Naive thymus-derived CD4-positive, alpha-beta T cell (primary cell): ENCODE data around the gene PLEKHJ1. TPM values are rescaled to one million over a fixed set of nuclear protein-coding genes. Genes with fewer than 3 reads are reported as not detected.

Experiments used
- ATAC-seq: fragments of 150-1000 bp; cut with Tn5 transposase; 2 replicates; pipeline ENCODE4 v1.10.0; 2021; ENCODE audit warnings: mild to moderate bottlenecking, moderate library complexity
- CTCF ChIA-PET: fragments of 350-600 bp; sonication (Branson Sonifier 250); formaldehyde crosslinking; loops from one replicate; lab custom pipeline; 2021; ENCODE audit warnings: antibody characterized with exemption; lab: Charles Lee
- POLR2A ChIA-PET: fragments of 350-600 bp; sonication (Branson Sonifier 250); formaldehyde crosslinking; loops from one replicate; lab custom pipeline; 2021; ENCODE audit warnings: antibody characterized with exemption, inconsistent platforms; lab: Charles Lee
- DNase-seq, 9 donors: peaks; one replicate each; pipeline versions ENCODE4 v3.0.0 to v3.0.0-alpha.2; 2020 to 2022; ENCODE audit warnings: mixed read lengths in 1 of 9
- H3K27ac ChIP-seq: one replicate; pipeline ENCODE4 v1.7.0; 2013; ENCODE audit warnings: mild to moderate bottlenecking, low read depth, low read length, moderate library complexity
- H3K27me3 ChIP-seq, 2 donors: one replicate each; pipeline ENCODE4 v1.7.0; 2013; ENCODE audit warnings: low read length in 2 of 2, mild to moderate bottlenecking in 2 of 2, moderate library complexity in 2 of 2; ENCODE audit not compliant: control insufficient read depth in 2 of 2, insufficient read depth in 2 of 2
- H3K36me3 ChIP-seq, 3 experiments: 1 replicate in 2 of 3; 2 replicates in 1 of 3; pipeline ENCODE4 v1.7.0; 2013; ENCODE audit warnings: low read length in 3 of 3, mild to moderate bottlenecking in 3 of 3, moderate library complexity in 1 of 3; ENCODE audit not compliant: insufficient read depth in 3 of 3, control insufficient read depth in 2 of 3
- H3K4me1 ChIP-seq, 2 donors: one replicate each; pipeline ENCODE4 v1.7.0; 2013; ENCODE audit warnings: low read length in 2 of 2, mild to moderate bottlenecking in 2 of 2, moderate library complexity in 1 of 2; ENCODE audit not compliant: control insufficient read depth in 2 of 2, insufficient read depth in 2 of 2
- H3K4me3 ChIP-seq: 2 replicates; pipeline ENCODE4 v1.7.0; 2013; ENCODE audit warnings: mild to moderate bottlenecking, low read length
- H3K9me3 ChIP-seq, 3 experiments: 1 replicate in 2 of 3; 2 replicates in 1 of 3; pipeline ENCODE4 v1.7.0; 2013; ENCODE audit warnings: low read length in 3 of 3; ENCODE audit not compliant: control insufficient read depth in 2 of 3
- H3K27ac Mint-ChIP-seq, 9 donors: one replicate each; pipeline ENCODE4 v1.8.0; 2020 to 2022; ENCODE audit warnings: mixed read lengths in 9 of 9, mild to moderate bottlenecking in 8 of 9, moderate library complexity in 5 of 9, inconsistent platforms in 2 of 9
- H3K27me3 Mint-ChIP-seq, 5 donors: one replicate each; pipeline ENCODE4 v1.8.0; 2021 to 2022; ENCODE audit warnings: mixed read lengths in 5 of 5, mild to moderate bottlenecking in 1 of 5
- H3K36me3 Mint-ChIP-seq, 5 donors: one replicate each; pipeline ENCODE4 v1.8.0; 2020 to 2022; ENCODE audit warnings: mixed read lengths in 5 of 5, mild to moderate bottlenecking in 3 of 5, inconsistent platforms in 1 of 5
- H3K4me1 Mint-ChIP-seq, 7 donors: one replicate each; pipeline ENCODE4 v1.8.0; 2020 to 2022; ENCODE audit warnings: mixed read lengths in 7 of 7, mild to moderate bottlenecking in 3 of 7, inconsistent platforms in 1 of 7
- H3K4me3 Mint-ChIP-seq, 10 donors: one replicate each; pipeline ENCODE4 v1.8.0; 2020 to 2022; ENCODE audit warnings: mild to moderate bottlenecking in 10 of 10, mixed read lengths in 10 of 10, moderate library complexity in 6 of 10, inconsistent platforms in 2 of 10
- H3K9me3 Mint-ChIP-seq, 11 donors: one replicate each; pipeline ENCODE4 v1.8.0; 2020 to 2022; ENCODE audit warnings: mixed read lengths in 11 of 11, mild to moderate bottlenecking in 4 of 11, inconsistent platforms in 1 of 11, moderate library complexity in 1 of 11
- intact Hi-C, 2 donors: fragments of 100-400 bp; cut with micrococcal nuclease; formaldehyde crosslinking; loops; one replicate each; pipeline ENCODE4 v1.15.1; 2023
- polyA plus RNA-seq, 2 donors: library from polyadenylated mRNA; unstranded; fragments of 300-500 nt; fragmentation: Illumina TruSeq; gene quantifications; one replicate each; pipeline ENCODE4 v1.2.3, GENCODE V29; 2021
- total RNA-seq, 6 experiments: library from RNA in 5 of 6; stranded (reverse) in 5 of 6; gene quantifications; 1 replicate in 5 of 6; 2 replicates in 1 of 6; pipeline ENCODE4 v1.2.3 and lab custom pipeline; 2021 to 2026

Gene PLEKHJ1
- total and polyA plus RNA-seq, 7 experiments from 2014 or later, result 32.9 to 123 (median 51.3) TPM

DNA sequence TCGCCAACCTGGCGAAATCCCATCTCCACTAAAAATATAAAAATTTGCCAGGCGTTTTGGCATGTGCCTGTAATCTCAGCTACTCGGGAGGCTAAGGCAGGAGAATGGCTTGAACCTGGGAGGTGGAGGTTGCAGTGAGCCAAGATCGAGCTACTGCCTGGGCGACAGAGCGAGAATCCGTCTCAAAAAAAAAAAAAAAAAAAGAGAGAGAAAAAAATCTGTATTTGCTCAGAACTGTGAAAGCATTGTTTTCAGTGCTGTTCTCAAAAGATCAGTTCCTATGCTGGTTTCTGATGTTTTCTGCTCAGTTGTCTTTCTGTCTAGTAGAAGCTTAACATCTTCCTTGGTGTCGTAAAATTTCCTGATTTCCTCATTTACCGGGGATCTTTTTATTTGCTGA lies 3.0 kb upstream of the PLEKHJ1 start:
- ChIA-PET CTCF (interaction anchor here (0.7 to 3.1 kb wide), 9 partner anchors 13 to 381 kb away, joined by 3 to 25 read pairs (median 4); no protein-coding TSS in a partner anchor), POLR2A (interaction anchor here (0.6 to 9.7 kb wide), 15 partner anchors 16 to 1573 kb away, joined by 3 to 163 read pairs (median 4); partner anchors contain the start of genes AMH, AP3D1, JSRP1 and TIMM13)
- Mint-ChIP-seq H3K27me3 (peaks cover 0 to 5% (median 0%) of the 10 kb centered on the region in 5 donors), H3K36me3 (peaks cover 3 to 24% (median 21%) of the 10 kb centered on the region in 5 donors), H3K27ac (peak overlapping the region; percentile 82 to 99 (median 95)), H3K9me3 (peaks cover 0 to 10% (median 0%) of the 10 kb centered on the region in 11 donors), H3K4me3 (peak overlapping the region; percentile 88 to 100 (median 97)), H3K4me1 (peaks cover 47 to 83% (median 67%) of the 10 kb centered on the region in 7 donors)
- no peaks in the 10 kb centered on the region for H3K27me3 ChIP-seq
- no peaks in the 10 kb centered on the region for H3K9me3 ChIP-seq
- peak in 1 of 9 donors; percentile 24 for DNase-seq
- intact Hi-C loops, result loop anchor here in 1 of 2 donors (2.0 to 5.0 kb wide), 3 partner anchors 20 to 233 kb away; partner anchors contain the start of gene LMNB2
- no peak for ATAC-seq
- H3K4me3 ChIP-seq, result peak overlapping the region; percentile 53
- peak overlapping the region; percentile 93 for H3K27ac ChIP-seq
- peaks cover 8 to 21% (median 10%) of the 10 kb centered on the region in 3 experiments for H3K36me3 ChIP-seq
- peaks cover 53 to 62% of the 10 kb centered on the region in 2 donors for H3K4me1 ChIP-seq

DNA sequence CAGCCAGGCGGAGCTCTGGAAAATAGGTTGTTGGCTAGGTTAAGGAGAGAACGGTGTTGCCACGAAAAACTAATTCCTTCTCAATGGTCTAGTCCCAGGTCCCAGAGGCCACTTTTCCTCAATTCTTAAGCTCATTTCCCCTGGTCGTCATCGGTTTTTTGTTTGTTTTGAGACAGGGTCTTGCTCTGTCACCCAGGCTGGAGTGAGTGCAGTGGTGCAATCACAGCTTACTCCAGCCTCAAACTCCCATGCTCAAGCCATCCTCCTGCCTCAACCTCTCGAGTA lies 1.7 kb upstream of the PLEKHJ1 start:
- POLR2A ChIA-PET, result interaction anchor here (0.7 to 9.7 kb wide), 9 partner anchors 17 to 1574 kb away, joined by 3 to 163 read pairs (median 5); partner anchors contain the start of genes AMH, GADD45B, JSRP1 and TIMM13
- H3K27me3 ChIP-seq, result no peaks in the 10 kb centered on the region
- DNase-seq (no peak), ATAC-seq (no peak)
- Mint-ChIP-seq H3K4me3 (peak overlapping the region; percentile 88 to 100 (median 97)), H3K9me3 (peaks cover 0 to 10% (median 0%) of the 10 kb centered on the region in 11 donors), H3K27ac (peak overlapping the region; percentile 88 to 99 (median 94)), H3K36me3 (peaks cover 3 to 23% (median 20%) of the 10 kb centered on the region in 5 donors), H3K4me1 (peaks cover 48 to 82% (median 68%) of the 10 kb centered on the region in 7 donors), H3K27me3 (peaks cover 0 to 5% (median 0%) of the 10 kb centered on the region in 5 donors)
- H3K36me3 ChIP-seq, result peaks cover 0 to 19% (median 0%) of the 10 kb centered on the region in 3 experiments
- peak overlapping the region; percentile 93 for H3K27ac ChIP-seq
- H3K4me3 ChIP-seq, result peak overlapping the region; percentile 75
- CTCF ChIA-PET, result interaction anchor here (0.6 to 3.1 kb wide), 7 partner anchors 9 to 172 kb away, joined by 3 to 25 read pairs (median 4); no protein-coding TSS in a partner anchor
- peaks cover 52 to 62% of the 10 kb centered on the region in 2 donors for H3K4me1 ChIP-seq
- no peaks in the 10 kb centered on the region for H3K9me3 ChIP-seq
- intact Hi-C loops, result loop anchor here (2.0 to 5.0 kb wide), 6 partner anchors 15 to 545 kb away; partner anchors contain the start of genes LMNB2 (in 1 of the 2) and SGTA (in 1 of the 2)

DNA sequence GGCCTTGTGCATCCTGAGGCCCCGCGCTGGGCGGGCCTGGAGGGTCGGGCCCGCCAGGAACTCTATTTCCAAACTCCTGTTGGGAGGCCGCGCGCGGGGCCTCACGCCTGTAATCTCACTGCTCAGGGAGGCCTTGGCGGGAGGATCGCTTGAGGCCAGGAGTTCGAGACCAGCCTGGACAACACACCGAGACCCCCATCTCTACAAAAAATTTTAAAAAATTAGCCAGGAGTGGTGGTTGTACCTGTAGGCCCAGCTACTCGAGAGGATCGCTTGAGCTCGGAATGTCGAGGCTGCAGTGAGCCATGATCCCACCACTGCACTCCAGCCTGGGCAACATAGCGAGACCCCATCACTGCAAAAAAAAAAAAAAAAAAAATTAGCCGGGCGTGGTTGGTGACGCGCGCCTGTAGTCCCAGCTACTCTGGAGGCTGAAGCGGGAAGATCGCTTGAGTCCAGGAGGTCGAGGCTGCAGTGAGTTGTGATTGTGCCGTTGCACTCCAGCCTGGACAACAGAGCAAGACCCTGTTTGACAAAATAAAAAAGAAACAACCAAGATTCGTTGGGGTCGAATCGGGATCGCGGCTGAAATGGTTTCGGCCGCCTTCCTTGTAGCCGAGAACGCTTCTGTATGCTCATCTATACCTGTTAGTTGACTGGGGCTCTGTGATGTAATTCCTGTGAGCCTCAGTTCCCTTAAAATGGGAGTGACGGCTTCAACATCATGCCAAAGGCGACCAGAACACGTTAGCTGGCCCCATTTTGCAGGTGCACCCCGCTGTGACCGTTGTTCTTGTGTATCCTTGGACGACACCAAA lies 1.1 kb upstream of the PLEKHJ1 start:
- peaks cover 0 to 21% (median 0%) of the 10 kb centered on the region in 3 experiments for H3K36me3 ChIP-seq
- DNase-seq (no peak), ATAC-seq (no peak)
- peaks cover 0 to 5% (median 0%) of the 10 kb centered on the region in 5 donors for H3K27me3 Mint-ChIP-seq
- intact Hi-C loops, result loop anchor here (2.0 to 5.0 kb wide), 5 partner anchors 16 to 546 kb away; partner anchors contain the start of genes LMNB2 (in 1 of the 2) and SGTA (in 1 of the 2)
- H3K4me3 ChIP-seq, result peak overlapping the region; percentile 75
- H3K4me1 Mint-ChIP-seq, result peaks cover 42 to 77% (median 62%) of the 10 kb centered on the region in 7 donors
- H3K27me3 ChIP-seq, result no peaks in the 10 kb centered on the region
- H3K27ac Mint-ChIP-seq, result peak overlapping the region; percentile 89 to 99 (median 96)
- H3K9me3 ChIP-seq, result no peaks in the 10 kb centered on the region
- peak overlapping the region; percentile 93 for H3K27ac ChIP-seq
- CTCF ChIA-PET, result interaction anchor here (0.6 to 3.1 kb wide), 6 partner anchors 22 to 172 kb away, joined by 3 to 25 read pairs (median 4); no protein-coding TSS in a partner anchor
- POLR2A ChIA-PET, result interaction anchor here (0.7 to 9.7 kb wide), 8 partner anchors 18 to 375 kb away, joined by 3 to 163 read pairs (median 6); partner anchors contain the start of genes AMH, GADD45B, JSRP1 and TIMM13
- H3K4me3 Mint-ChIP-seq, result peak overlapping the region; percentile 88 to 100 (median 97)
- peaks cover 0 to 11% (median 0%) of the 10 kb centered on the region in 11 donors for H3K9me3 Mint-ChIP-seq
- peaks cover 47 to 57% of the 10 kb centered on the region in 2 donors for H3K4me1 ChIP-seq
- peaks cover 3 to 23% (median 15%) of the 10 kb centered on the region in 5 donors for H3K36me3 Mint-ChIP-seq

DNA sequence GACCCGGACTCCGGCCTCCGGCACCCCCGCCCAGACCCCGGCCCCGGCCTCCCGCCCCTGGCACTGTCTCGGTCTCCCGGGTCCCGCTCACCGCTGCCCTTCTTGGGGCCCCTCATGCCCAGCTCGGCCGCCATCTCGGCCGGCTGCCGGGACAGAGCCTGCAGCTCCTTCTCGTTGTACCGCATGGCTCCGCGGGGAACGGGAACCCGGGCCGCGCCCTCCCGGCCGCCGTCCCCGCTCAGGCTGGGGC lies 140 bp downstream of the PLEKHJ1 start:
- H3K27me3 ChIP-seq, result no peaks in the 10 kb centered on the region

DNA sequence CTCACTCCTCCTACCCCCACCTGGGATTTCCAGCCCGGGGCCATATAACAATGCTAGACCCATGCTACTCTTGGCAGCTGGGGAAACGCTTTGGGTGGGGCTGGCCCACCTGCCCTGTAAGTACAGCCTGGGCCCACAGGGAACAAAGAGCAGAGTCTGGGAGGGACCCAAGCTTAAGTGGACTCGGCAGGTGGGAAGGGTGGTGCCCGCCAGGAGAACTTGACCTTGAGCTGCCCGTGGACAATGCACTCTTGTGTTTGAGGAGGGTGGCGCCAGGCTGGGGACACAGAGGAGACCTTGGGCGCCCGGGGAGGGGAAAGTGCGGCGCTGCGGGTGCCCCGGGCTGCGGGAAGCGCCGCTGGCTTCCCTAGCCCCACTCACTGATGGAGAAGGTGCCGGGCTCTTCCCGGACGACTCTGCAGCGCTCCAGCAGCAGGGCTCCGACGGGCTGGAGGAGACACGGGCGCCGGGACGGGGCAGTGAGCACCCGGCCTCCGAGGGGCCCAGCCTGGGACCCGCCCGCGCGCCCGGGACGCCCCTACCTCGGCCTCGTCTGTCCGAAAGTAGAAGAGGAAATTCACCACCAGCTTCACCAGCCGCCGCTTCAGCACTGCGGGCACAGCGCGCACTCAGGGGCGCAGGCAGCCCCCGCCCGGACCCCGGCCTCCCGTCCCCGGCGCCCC lies 607 bp downstream of the PLEKHJ1 start:
- ChIA-PET POLR2A (interaction anchor here (0.6 to 2.4 kb wide), 11 partner anchors 18 to 906 kb away, joined by 3 to 28 read pairs (median 3); partner anchors contain the start of gene TIMM13), CTCF (interaction anchor here (0.6 to 1.5 kb wide), 10 partner anchors 17 to 753 kb away, joined by 3 to 7 read pairs (median 4); partner anchors contain the start of genes AP3D1, LSM7 and SPPL2B)
- peaks cover 34 to 59% (median 48%) of the 10 kb centered on the region in 7 donors for H3K4me1 Mint-ChIP-seq
- peaks cover 0 to 5% (median 0%) of the 10 kb centered on the region in 5 donors for H3K27me3 Mint-ChIP-seq
- Histone ChIP-seq H3K4me3 (peak overlapping the region; percentile 75), H3K9me3 (no peaks in the 10 kb centered on the region), H3K27me3 (no peaks in the 10 kb centered on the region), H3K36me3 (peaks cover 0 to 33% (median 0%) of the 10 kb centered on the region in 3 experiments), H3K27ac (peak overlapping the region; percentile 93), H3K4me1 (peaks cover 32 to 40% of the 10 kb centered on the region in 2 donors)
- DNase-seq, result peak in 3 of 9 donors; percentile 19 to 27 (median 27)
- peak overlapping the region; percentile 68 to 91 (median 77) for H3K27ac Mint-ChIP-seq
- intact Hi-C loops, result loop anchor here (1.0 to 5.0 kb wide), 20 partner anchors 17 to 547 kb away; partner anchors contain the start of genes AP3D1 (in 2 of the 2), LSM7 (in 2 of the 2), SPPL2B (in 2 of the 2) and TIMM13 (in 2 of the 2)
- no peak for ATAC-seq
- peaks cover 0 to 12% (median 0%) of the 10 kb centered on the region in 11 donors for H3K9me3 Mint-ChIP-seq
- peaks cover 3 to 23% (median 14%) of the 10 kb centered on the region in 5 donors for H3K36me3 Mint-ChIP-seq
- H3K4me3 Mint-ChIP-seq, result peak overlapping the region; percentile 82 to 100 (median 97)

More for the DNA sequence above, 140 bp downstream of the PLEKHJ1 start:
- intact Hi-C loops, result loop anchor here (1.0 to 5.0 kb wide), 19 partner anchors 17 to 547 kb away; partner anchors contain the start of genes AP3D1 (in 2 of the 2), LSM7 (in 2 of the 2), SPPL2B (in 2 of the 2) and TIMM13 (in 2 of the 2)
- Histone ChIP-seq H3K36me3 (peaks cover 0 to 28% (median 0%) of the 10 kb centered on the region in 3 experiments), H3K9me3 (no peaks in the 10 kb centered on the region), H3K4me3 (peak overlapping the region; percentile 75), H3K27ac (peak overlapping the region; percentile 93), H3K4me1 (peaks cover 37 to 45% of the 10 kb centered on the region in 2 donors)
- POLR2A ChIA-PET, result interaction anchor here (0.6 to 2.4 kb wide), 11 partner anchors 18 to 412 kb away, joined by 3 to 28 read pairs (median 3); partner anchors contain the start of gene TIMM13
- peak overlapping the region; percentile 96 to 100 (median 98) for H3K4me3 Mint-ChIP-seq
- H3K27ac Mint-ChIP-seq, result peak overlapping the region in 8 of 9 donors; percentile 96 to 99 (median 98)
- DNase-seq (no peak), ATAC-seq (no peak)
- CTCF ChIA-PET, result interaction anchor here (0.6 to 1.5 kb wide), 9 partner anchors 17 to 92 kb away, joined by 3 to 7 read pairs (median 3); partner anchors contain the start of genes AP3D1, LSM7 and SPPL2B
- peaks cover 39 to 64% (median 52%) of the 10 kb centered on the region in 7 donors for H3K4me1 Mint-ChIP-seq
- H3K9me3 Mint-ChIP-seq, result peaks cover 0 to 12% (median 0%) of the 10 kb centered on the region in 11 donors
- H3K36me3 Mint-ChIP-seq, result peaks cover 3 to 23% (median 14%) of the 10 kb centered on the region in 5 donors
- H3K27me3 Mint-ChIP-seq, result peaks cover 0 to 5% (median 0%) of the 10 kb centered on the region in 5 donors
